HG03025 (cell line): ENCODE data around the gene SLC25A23.
A peak's percentile ranks its signal among the peaks of the same experiment; 100 is the strongest.
"Not testable (repeated sequence)": the region's sequence is repeated elsewhere in the genome, so short reads cannot be mapped to it uniquely, and the experiment has no call there.

Experiments
- ATAC-seq: cut with Tn5 transposase; IDR thresholded peaks from one replicate; pipeline ENCODE4 v1.9.1; 2021; ENCODE audit warnings: mild to moderate bottlenecking, moderate library complexity; ENCODE audit not compliant: unreplicated experiment, low FRiP score

The SLC25A23 gene

DNA sequence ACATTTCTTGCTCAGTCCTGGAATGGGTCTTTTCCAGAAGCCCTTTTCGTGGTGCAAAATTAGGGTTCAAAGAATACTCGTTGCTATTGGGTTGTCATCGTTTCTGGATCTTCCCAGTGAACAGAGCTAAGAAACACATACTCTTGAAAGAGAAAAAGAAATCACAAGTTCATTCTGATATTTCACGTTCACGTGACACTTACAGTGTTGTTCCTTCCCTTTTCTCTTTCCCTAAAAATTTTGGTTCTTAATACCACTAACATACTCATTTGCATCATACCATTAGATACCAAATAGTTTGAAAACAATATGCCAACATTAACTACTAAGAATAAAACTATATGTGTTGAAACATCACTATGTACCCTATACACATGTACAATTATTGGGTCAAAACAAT, 53.2 kb downstream of the SLC25A23 start:
- no peak for ATAC-seq

DNA sequence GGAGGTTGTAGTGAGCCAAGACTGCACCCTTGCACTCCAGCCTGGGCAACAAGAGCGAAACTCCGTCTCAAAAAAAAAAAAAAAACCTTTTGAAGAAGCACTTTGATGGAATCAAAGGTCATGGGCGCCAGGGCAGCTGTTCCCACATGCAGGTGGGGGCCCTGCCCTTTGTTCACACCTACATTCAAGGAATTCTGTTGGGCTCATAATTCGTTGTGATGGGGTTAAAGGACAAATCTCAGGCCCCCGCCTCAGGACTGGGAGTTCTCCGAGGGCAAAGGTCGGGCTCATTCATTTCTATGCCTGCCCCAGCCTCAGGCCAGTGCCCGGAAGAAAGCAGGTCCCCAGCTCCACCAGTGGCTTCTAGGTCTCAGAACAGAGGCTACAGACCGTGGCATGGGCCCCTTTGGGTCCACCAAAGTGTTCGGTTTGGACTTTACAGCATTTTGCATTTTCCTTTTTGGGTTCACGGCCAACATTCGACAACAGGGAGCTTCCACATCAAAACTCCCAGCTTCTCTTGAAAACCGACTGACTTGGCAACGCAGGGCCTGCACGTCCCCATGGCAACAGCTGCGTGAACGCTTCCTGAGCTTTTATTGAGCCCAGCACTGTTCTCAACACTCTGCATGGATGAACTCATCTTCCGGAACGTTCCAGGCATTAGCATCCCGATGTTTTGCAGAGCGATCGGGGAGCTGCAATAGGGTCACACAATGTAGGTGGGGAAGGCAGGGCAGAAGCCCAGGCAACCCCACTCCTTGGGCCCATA, 56.6 kb downstream of the SLC25A23 start:
- no peak for ATAC-seq

DNA sequence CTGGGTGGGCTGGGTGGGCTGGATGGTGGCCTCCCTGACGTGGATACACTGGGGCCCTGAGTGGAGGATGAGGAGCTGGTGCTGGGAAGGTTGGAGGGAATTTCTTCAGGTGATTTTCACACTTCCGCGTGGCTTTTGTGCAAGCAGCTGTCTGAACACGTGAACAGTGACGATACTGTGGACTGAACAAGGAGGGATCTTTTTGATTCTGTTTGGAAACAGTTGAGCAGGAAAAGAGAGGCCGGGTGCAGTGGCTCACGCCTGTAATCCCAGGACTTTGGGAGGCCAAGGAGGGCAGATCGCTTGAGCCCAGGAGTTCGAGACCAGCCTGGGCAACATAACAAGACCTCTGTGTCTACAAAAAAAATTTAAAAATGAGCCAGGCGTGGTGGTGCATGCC, 57.5 kb downstream of the SLC25A23 start:
- no peak for ATAC-seq

DNA sequence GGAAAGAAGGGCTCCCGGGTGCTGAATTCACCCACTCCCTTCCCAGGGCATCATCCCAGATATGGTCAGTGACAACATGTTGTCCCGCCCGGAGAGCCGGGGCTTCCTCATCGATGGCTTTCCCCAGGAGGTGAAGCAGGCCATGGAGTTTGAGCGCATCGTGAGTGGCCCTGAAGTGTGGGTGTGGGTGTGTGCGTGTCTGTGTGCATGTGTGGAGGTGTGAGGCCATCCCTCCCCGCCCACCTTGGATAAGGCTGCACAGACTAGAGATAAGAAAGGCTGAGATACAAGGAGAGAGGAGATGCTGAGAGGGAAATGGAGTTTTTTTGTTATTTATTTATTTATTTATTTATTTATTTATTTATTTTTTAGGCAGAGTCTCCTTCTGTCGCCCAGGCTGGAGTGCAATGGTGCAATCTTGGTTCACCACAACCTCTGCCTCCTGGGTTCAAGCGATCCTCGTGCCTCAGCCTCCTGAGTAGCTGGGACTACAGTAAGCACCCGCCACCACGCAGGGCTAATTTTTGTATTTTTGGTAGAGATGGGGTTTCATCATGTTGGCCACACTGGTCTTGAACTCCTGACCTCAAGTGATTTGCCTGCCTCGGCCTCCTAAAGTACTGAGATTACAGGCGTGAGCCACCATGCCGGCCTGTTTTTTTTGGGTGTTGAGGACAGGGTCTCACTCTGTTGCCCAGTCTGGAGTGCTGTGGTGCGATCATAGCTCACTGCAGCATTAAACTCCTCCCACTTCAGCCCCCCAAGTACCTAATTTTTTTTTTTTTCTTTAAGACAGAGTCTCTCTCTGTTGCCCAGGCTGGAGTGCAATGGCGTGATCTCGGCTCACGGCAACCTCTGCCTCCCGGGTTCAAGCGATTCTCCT, 59.3 kb downstream of the SLC25A23 start:
- ATAC-seq = not testable (repeated sequence)

DNA sequence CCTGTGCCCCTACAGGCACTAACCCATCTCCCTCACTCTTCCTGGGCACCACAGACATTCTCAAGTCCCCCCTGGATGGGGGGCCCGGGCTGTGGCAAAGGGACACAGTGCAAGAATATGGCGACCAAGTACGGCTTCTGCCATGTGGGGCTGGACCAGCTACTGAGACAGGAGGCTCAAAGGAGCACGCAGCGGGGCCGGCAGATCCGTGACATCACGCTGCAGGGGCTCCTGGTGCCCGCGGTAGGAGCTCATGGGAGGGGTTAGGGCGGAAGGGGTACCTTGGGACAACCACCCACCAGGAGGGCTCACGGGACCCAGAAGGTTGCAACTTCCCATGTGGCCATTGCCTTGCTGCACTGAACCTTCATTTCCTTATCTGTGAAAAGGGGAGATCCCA, 63.3 kb downstream of the SLC25A23 start:
- ATAC-seq = no peak

DNA sequence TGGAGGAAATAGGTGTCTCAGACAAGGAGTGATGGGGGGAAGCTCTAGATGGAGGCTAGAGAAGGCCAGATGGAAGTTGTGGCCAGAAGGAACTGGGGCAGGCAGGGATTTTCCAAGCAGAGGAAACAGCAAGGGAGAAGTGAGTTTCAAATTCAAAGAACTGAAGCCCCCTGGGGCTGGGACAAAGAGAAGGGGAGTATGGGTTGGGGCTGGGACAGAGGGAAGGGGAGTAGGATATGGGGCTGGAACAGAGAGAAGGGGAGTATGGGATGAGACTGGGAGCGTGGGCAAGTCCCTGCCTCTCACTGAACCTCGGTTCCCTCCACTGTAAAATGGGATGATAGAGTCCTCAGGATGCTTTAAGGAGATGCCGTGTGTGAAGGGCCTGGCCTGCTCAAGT, 64.8 kb downstream of the SLC25A23 start:
- ATAC-seq = no peak

DNA sequence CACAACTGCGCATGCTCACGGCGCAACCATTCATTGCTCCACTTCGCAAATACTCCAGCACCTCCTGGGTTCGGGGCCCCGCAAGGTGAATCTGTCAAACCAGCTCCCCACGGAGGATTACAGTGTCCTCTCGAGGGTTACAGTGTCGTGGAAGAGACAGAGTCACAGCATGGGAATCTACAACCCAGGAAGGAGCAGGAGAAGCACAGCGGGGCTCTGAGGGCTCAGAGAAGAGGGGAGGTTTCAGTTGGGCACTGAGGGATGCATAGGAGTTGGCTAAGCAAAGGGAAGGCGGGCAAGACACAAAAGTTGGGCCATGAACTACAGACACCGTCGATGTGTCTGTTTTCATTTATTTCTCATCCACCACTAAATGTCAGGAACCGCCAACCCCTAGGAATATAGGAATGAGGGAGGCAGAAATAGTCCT, 65.6 kb downstream of the SLC25A23 start:
- no peak for ATAC-seq

DNA sequence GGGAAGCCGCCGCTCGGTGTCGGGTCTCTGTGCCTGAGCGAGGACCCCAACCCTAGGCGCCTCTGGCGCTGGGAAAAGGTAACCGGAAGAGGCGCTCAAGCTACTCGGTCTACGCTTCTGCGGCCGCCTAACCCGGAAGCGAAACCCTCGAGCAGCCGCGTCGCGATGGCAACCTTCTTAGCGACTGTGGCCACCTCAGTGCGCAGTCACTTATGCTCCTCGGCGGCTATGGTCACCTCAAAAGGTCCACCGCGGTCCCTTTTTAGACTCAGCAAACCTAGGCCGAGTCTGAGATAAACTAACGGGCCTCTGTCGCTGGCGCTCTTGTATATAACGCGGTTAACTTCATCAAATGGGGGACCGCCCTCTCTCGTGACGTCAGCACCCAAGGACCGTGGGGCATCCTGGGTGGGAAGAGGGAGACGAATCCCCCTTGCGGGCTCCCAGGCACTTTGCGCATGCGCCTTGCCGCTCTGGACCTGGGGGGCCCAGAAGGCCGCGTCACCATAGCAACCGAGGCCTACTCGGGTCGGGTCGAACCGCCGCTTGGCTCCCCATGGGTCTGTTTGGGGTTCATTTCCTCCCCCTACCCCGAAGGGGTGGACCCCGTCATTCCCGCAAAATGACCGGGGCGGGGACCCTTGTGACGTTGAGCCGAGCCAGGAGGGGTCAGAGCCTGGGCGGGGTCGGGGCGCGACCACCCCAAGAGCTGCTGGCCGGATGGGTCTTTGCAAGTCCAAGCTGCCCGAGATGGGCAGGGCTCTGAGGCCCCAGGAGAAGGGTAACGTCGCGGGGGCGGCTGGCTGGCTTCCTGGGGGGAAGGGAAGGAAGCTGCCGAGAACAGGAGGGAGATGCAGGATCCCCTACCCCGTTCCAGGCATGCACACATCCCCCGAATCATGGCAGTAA, 66.3 kb downstream of the SLC25A23 start, which contains the start of gene GTF2F1:
Gene GTF2F1, minus strand, starts transcription at position 91 of the 909 bp plus-strand sequence. CDS start 169 bp downstream, outside the sequence.
- peak; percentile 70 for ATAC-seq

DNA sequence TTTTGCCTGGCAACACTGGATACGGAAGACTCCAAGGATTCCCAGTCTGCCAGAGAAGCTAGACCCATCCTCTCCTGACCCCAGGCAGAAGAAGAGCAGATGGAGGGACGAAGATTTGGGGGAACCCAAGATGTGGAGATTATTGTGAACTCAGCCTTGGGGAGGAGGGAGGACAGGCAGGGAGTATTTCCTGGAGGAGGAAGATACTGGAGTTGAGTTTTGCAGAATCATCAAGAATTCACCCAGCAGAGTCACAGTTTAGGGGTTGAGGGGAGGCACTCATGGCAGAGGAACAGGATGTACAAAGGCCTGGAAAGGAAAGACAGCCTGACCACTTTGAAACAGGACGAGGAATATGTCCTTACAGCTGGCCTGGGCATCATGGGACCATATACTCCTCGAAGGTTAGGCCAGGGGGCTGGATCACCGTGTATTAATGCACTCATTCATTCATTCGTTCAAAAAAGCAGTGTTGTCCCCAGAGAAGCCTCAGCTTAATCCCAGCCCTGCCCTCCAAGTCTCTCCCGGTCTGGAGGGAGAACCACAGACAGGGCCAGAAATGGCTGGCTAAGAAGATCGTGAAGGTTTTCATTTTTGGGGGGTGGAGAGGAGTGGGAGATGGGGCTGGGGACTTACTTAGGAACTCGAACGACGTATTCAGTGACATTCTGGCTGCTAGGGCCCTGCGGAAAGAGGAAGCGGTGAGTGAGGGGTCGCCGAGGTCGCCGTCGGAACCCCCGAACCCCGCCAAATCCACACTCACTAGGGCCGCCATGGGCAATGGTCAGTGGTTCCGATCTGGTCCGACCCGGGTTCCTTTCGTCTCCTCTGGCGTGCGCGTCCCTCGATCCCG, 67.1 kb downstream of the SLC25A23 start:
- ATAC-seq = no peak
